GM18508 (cell line): ENCODE measurements around the gene DNAJC22.
"Not testable (repeated sequence)": the region's sequence is repeated elsewhere in the genome, so short reads cannot be mapped to it uniquely, and the experiment has no call there.

Source experiments
- ATAC-seq: cut with Tn5 transposase; IDR thresholded peaks from one replicate; pipeline ENCODE4 v1.9.1; 2021; ENCODE audit warnings: moderate number of reproducible peaks; ENCODE audit not compliant: insufficient read depth, unreplicated experiment

DNAJC22 gene

DNA sequence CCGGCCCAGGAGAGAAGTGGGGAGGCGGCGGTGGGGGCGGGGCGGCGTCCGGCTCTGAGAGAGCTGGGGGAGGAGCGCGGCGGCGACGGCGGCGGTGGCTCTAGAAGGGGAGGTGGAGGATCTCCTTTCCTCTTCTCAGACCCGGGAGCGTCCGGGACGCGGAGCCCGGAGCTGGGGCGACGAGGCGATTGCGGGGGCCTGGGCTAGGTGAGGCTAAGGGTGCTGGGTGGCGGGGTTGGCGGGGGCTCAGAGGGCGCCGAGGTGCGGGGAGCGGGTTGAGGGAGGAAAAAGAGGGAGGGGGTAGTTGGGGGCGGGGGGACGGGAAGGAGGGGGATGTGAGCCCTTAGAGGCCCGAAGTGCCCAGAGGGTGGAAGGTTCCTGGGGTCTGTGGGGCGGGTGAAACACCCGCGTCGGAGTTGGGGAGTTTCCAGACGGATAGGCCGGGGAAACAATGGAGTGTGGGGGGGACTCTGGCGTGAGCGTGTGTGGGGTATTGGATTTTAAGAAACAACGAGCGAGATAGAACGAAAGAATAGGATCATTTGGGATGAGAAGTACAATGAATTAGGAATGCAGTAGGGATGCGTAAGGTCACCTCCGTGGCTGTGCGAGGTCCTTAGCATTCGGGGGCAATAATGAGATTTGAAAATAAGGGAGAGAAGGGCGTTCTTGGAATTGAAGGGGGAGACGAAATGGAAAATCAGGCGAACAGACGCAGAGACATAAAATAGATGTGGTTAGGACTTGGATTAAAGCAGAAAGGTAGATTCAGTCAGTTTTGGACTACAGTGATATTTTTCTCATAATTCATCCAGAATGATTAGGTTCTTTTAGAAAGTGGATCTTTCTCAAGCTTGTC is 20.9 kb downstream of the DNAJC22 start, which contains the start of gene SPATS2:
Gene SPATS2 (plus strand): TSS at position 82 of the 859 bp plus-strand sequence. CDS start 93,551 bp downstream, outside the sequence.
- no peak for ATAC-seq

DNA sequence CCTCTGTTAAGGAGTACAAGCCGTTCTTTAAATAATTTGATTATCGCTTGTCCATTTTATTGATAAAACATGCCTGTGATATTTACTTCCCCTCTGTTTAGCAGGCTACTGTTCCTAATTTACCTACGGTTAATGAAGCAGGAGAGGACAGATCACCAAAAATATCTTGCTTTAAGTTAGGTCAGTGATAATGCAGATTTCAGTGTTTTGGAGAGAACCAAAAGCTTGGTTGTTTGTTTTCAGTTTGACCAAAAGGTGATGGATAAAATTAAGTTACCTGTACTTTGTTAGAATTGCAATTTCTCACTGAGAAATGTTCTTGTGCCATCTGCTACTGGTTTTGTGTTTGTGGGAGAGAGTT is 21.5 kb downstream of the DNAJC22 start:
- ATAC-seq: no peak

DNA sequence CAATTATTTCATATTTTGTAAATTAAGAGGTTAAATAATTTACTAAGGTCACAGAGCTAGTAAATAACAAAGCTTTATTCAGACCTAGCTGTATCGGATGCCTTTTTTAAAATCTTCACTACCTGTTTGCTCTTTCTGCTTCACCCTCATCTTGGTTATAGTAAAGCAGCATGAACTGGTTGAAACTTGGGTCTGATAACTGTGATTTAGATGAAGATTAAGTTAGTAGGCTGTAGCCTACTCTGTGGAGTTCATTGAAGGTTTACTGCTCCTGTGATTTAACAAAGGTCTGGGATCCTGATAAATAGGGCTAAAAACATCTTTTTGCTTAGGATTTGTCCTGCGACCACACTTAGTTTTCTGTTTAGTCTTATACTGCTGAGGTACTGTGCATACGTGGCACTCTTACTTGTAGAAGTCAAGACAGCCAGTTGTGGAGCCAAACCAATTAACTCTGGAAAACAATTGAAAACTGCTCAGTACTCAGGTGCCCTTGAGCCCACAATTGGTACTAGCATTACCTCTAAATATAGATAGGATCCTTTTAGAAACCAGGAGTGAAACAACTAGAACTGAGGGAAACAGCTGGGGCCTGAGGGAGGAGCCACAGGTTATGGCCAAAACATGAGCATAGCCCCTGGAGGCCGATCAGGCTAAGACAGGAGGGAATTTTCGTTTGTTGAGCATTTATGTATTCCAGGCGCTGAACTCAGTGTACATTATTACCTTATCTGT is 22.9 kb downstream of the DNAJC22 start:
- ATAC-seq: peak; percentile 48

DNA sequence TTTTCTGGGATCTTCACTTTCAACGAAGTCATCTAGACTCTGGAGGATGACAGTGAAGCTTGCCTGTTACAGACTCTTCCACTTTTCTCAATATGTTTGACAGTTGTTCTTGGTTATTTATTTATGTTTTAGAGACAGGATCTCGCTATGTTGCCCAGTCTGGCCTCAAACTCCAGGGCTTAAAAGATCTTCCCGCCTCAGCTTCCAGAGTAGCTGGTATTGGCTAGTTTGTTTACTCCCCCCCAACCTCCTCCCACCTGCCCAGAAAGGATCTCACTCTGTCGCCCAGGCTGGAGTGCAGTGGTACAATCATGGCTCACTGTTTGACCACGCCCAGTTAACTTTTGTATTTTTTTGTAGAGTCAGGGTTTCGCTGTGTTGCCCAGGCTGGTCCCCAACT is 23.9 kb downstream of the DNAJC22 start:
- no peak for ATAC-seq

DNA sequence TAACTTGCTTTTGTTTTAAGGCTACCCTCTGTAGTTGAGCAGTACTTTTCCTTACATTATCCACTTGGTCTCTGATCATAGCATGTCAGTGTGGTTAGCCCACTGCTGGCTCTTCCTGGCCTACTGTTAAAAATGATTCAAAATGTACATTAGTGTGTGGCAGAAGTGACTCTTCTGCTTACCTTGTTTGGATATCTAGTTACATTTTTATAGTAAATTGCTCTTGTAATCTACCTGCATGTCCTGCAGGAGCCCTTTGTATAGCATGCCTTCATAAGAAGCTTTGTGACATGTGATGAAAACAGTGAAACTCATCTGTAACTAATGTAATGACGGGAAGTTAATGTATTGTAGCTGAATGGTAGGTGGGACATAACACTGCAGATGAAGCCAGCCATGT is 28.7 kb downstream of the DNAJC22 start:
- no peak for ATAC-seq

DNA sequence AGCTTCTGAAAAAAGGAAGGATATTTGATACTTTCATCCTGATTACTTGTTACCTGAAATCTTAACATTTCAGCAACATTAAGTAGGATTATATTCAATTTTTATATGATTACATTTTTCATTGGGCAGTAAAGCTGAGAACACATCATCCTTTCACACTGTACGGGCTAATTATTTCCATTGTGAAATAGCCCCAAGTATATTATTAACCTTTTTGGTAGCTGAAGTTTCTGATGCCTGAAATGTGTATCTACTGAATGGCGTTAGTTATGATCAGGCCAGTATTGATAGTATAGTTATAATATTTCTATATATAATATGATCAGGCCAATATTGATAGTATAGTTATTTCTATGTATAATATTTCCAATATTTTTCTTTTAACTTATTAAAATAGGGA is 30.7 kb downstream of the DNAJC22 start:
- ATAC-seq: no peak

DNA sequence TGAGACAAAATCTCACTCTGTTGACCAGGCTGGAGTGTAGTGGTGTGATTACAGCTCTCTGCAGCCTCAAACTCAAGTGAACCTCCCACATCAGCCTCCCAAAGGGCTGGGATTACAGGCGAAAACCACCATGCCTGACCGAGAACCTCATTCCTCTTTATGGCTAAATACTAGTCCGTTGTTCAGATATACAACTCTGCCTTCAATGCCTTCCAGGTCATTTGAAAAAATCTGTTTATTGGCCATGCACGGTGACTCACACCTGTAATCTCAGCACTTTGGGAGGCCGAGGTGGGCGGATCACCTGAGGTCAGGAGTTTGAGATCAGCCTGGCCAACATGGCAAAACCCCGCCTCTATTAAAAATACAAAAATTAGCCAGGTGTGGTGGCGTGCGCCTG is 33.5 kb downstream of the DNAJC22 start:
- ATAC-seq: not testable (repeated sequence)

DNA sequence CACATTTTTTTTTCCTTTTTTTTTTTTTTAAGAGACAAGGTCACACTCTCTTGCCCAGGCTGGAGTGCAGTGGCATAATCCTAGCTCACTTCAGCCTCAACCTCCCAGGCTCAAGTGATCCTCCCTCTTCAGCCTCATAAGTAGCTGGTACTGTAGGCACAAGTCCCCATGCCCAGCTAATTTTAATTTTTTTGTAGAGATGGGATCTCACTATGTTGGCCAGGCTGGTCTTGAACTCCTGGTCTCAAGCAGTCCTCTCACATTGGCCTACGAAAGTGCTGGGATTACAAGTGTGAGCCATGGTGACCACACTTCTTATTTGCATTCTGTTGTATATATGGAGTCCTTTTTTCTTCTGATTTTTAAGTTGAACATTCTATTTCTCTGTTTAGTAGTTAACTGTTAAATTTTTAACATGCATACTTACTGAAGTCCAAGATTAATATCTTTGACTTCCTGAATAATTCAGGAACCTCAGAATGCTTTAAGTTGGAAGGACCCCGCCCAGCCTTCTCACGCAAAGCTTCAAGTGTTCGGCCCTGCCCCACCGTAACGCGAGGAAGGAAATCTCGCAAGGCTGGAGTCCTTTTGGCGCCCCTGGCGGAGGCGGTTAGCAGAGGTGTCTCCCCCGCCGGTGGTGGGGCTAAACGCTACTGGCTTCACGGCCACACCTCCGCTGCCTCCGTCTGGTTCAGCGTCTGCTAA is 42.1 kb downstream of the DNAJC22 start:
- no peak for ATAC-seq

DNA sequence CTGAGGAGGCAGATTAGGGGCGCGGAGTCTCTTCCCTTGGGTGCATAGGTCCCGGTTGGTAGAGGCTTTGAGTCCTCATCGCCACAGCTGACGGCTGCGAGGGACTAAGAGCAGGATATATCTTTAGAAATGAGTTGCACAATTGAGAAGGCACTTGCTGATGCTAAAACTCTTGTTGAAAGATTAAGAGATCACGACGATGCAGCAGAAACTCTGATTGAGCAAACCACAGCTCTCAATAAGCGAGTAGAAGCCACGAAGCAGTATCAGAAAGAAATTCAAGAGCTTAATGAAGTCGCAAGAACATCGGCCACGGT is 42.7 kb downstream of the DNAJC22 start:
- no peak for ATAC-seq

DNA sequence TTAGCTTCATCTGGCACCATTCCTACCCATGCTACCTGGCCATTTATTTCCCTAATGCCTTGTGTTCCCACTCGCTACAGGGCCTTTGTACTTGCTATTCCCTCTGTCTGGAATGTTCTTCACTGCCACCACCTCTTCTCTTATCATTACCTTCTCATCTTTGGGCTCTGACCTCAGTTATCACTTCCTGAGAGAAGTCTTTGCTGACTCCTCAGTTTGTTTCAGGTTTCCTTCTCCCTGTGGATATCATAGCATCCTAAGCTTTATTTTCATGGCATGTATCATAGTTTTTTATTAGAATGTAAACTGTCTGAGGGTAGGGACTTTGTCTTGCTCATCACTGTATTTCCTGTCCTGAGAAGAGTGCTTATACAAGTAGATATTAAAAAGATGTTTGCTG is 50.3 kb downstream of the DNAJC22 start:
- ATAC-seq: no peak

DNA sequence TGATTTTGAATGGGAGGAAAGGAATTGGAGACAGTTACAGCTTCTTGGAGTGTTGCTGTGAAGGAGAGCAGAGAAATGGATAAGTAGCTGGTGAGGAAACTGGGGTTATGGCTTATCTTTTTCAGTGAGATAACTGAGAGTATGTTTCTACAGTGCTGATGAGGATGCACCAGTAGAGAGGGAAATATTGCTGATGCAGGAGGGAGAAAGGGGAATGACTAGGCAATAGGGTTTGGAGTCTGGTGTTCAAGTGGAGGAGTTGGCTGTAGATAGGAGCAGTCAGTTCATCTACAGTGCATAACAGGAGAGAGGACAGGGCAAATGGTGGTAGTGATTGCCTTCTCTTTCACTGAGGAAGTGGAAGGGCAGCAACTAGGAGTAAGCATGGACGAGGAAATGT is 53.6 kb downstream of the DNAJC22 start:
- ATAC-seq: no peak
